IMR-90 (cell line): ENCODE results near the gene TACR2. TPM values are rescaled to one million over a fixed set of nuclear protein-coding genes. Genes with fewer than 3 reads are reported as not detected.

Source experiments
- ATAC-seq: fragments of 200-7000 bp; cut with Tn5 transposase; 2 replicates; pipeline ENCODE4 v1.9.1; 2020; ENCODE audit warnings: low read depth, mild to moderate bottlenecking, moderate library complexity
- BruUV-seq: library from RNA; stranded (reverse); fragments of 400-500 nt; replicated peaks from 2 replicates; lab custom pipeline; 2021; lab: Mats Ljungman, UMichigan
- CTCF ChIA-PET: fragments of 300-600 bp; formaldehyde crosslinking; extraction: SDS; loops from one replicate; lab custom pipeline; 2021; ENCODE audit warnings: antibody characterized with exemption; lab: Yijun Ruan, JAX
- POLR2A ChIA-PET: fragments of 300-600 bp; sonication (Branson Sonifier 250); formaldehyde crosslinking; loops from one replicate; lab custom pipeline; 2022; ENCODE audit warnings: antibody characterized with exemption; ENCODE audit not compliant: unreplicated experiment; lab: Charles Lee
- DNase-seq: peaks from one replicate; pipeline ENCODE4 v3.0.0; 2013
- H2AFZ ChIP-seq: replicated peaks from 2 replicates; pipeline ENCODE3; 2013; ENCODE audit warnings: low read length, mild to moderate bottlenecking; ENCODE audit not compliant: poor library complexity
- H2AK5ac ChIP-seq: 2 replicates; pipeline ENCODE4 v1.6.1; 2013; ENCODE audit warnings: low read depth, low read length, inconsistent platforms
- H2AK9ac ChIP-seq: replicated peaks from 2 replicates; pipeline ENCODE3; 2013; ENCODE audit warnings: mild to moderate bottlenecking, low read depth, low read length, moderate library complexity; ENCODE audit not compliant: poor library complexity
- H2BK120ac ChIP-seq: 2 replicates; pipeline ENCODE4 v1.6.1; 2013; ENCODE audit warnings: low read depth, low read length, inconsistent platforms
- H2BK15ac ChIP-seq: 3 replicates; pipeline ENCODE4 v1.6.1; 2013; ENCODE audit warnings: low read depth, low read length, inconsistent platforms
- H2BK20ac ChIP-seq: 2 replicates; pipeline ENCODE4 v1.6.1; 2013; ENCODE audit warnings: low read depth, mild to moderate bottlenecking, inconsistent platforms, low read length, moderate library complexity
- H2BK5ac ChIP-seq: 2 replicates; pipeline ENCODE4 v1.6.1; 2013; ENCODE audit warnings: mild to moderate bottlenecking, low read depth, low read length, inconsistent platforms; ENCODE audit not compliant: poor library complexity, severe bottlenecking
- H3K14ac ChIP-seq: replicated peaks from 2 replicates; pipeline ENCODE4 v1.6.1; 2013; ENCODE audit warnings: low read depth, low read length, inconsistent platforms
- H3K18ac ChIP-seq: 2 replicates; pipeline ENCODE4 v1.6.1; 2013; ENCODE audit warnings: low read depth, low read length, control low read depth
- H3K23ac ChIP-seq: 2 replicates; pipeline ENCODE4 v1.6.1; 2013; ENCODE audit warnings: low read depth, low read length, inconsistent platforms
- H3K27ac ChIP-seq: 2 replicates; pipeline ENCODE4 v1.5.1; 2013; ENCODE audit warnings: mild to moderate bottlenecking, control low read depth, low read length; ENCODE audit not compliant: insufficient read depth
- H3K27me3 ChIP-seq: 2 replicates; pipeline ENCODE4 v1.6.1; 2013; ENCODE audit warnings: low read length; ENCODE audit not compliant: control insufficient read depth, insufficient read depth
- H3K36me3 ChIP-seq: 2 replicates; pipeline ENCODE4 v1.6.1; 2013; ENCODE audit warnings: low read length, mixed read lengths; ENCODE audit not compliant: control insufficient read depth, insufficient read depth
- H3K4ac ChIP-seq: 2 replicates; pipeline ENCODE4 v1.6.1; 2013; ENCODE audit warnings: low read depth, low read length, inconsistent platforms
- H3K4me1 ChIP-seq: 2 replicates; pipeline ENCODE4 v1.6.1; 2013; ENCODE audit warnings: low read length, mixed read lengths; ENCODE audit not compliant: control insufficient read depth, insufficient read depth
- H3K4me2 ChIP-seq: 2 replicates; pipeline ENCODE4 v1.6.1; 2013; ENCODE audit warnings: low read depth, mild to moderate bottlenecking, control low read depth, low read length, moderate library complexity
- H3K4me3 ChIP-seq: 2 replicates; pipeline ENCODE4 v1.5.1; 2013; ENCODE audit warnings: low read depth, mild to moderate bottlenecking, control low read depth, low read length, moderate library complexity; ENCODE audit not compliant: insufficient read depth
- H3K56ac ChIP-seq: 2 replicates; pipeline ENCODE4 v1.6.1; 2013; ENCODE audit warnings: low read length, inconsistent platforms; ENCODE audit not compliant: insufficient read depth; ENCODE audit errors: extremely low read depth
- H3K79me1 ChIP-seq, 2 experiments: 2 replicates each; pipeline ENCODE4 v1.6.1; 2013; ENCODE audit warnings: low read length in 2 of 2, inconsistent platforms in 1 of 2, low read depth in 1 of 2
- H3K9ac ChIP-seq: 2 replicates; pipeline ENCODE4 v1.6.1; 2013; ENCODE audit warnings: low read depth, low read length, control low read depth
- H3K9me1 ChIP-seq: 2 replicates; pipeline ENCODE4 v1.6.1; 2013; ENCODE audit warnings: low read length, inconsistent platforms; ENCODE audit not compliant: insufficient read depth
- H3K9me3 ChIP-seq: 2 replicates; pipeline ENCODE4 v1.6.1; 2013; ENCODE audit warnings: low read length; ENCODE audit not compliant: control insufficient read depth, insufficient read depth
- H4K20me1 ChIP-seq: 2 replicates; pipeline ENCODE4 v1.6.1; 2013; ENCODE audit warnings: low read length, inconsistent platforms; ENCODE audit not compliant: insufficient read depth
- H4K5ac ChIP-seq: 2 replicates; pipeline ENCODE4 v1.6.1; 2013; ENCODE audit warnings: mild to moderate bottlenecking, low read depth, low read length, control low read depth
- H4K8ac ChIP-seq, 2 experiments: 2 replicates each; pipeline ENCODE4 v1.6.1; 2013; ENCODE audit warnings: low read depth in 2 of 2, low read length in 2 of 2, control low read depth in 1 of 2, inconsistent platforms in 1 of 2
- H4K91ac ChIP-seq: 2 replicates; pipeline ENCODE4 v1.6.1; 2013; ENCODE audit warnings: low read depth, low read length, inconsistent platforms; ENCODE audit not compliant: insufficient read depth
- BHLHE40 ChIP-seq: fragments of 150-350 bp; IDR thresholded peaks from 2 replicates; pipeline ENCODE4 v1.6.1; 2016; ENCODE audit warnings: mild to moderate bottlenecking, low read depth, low read length
- CEBPB ChIP-seq: IDR thresholded peaks from 2 replicates; pipeline ENCODE4 v1.6.1; 2012; ENCODE audit warnings: low read depth, low read length, improper control_type of control experiment
- CHD1 ChIP-seq: IDR thresholded peaks from 2 replicates; pipeline ENCODE4 v1.6.1; 2012; ENCODE audit warnings: low read depth, low read length, improper control_type of control experiment
- CTCF ChIP-seq: conservative IDR thresholded peaks from 2 replicates; pipeline ENCODE4 v1.5.1; 2012; ENCODE audit warnings: mild to moderate bottlenecking, low read depth, low read length, improper control_type of control experiment
- ELK1 ChIP-seq: fragments of 150-350 bp; IDR thresholded peaks from 2 replicates; pipeline ENCODE4 v1.6.1; 2016; ENCODE audit warnings: low read depth, mild to moderate bottlenecking, low read length, moderate library complexity, borderline replicate concordance
- FOS ChIP-seq: fragments of 150-350 bp; IDR thresholded peaks from 2 replicates; pipeline ENCODE4 v1.6.1; 2016; ENCODE audit warnings: low read depth, low read length
- MAFK ChIP-seq: IDR thresholded peaks from 2 replicates; pipeline ENCODE4 v1.6.1; 2012; ENCODE audit warnings: low read depth, low read length, improper control_type of control experiment
- MAZ ChIP-seq: IDR thresholded peaks from 2 replicates; pipeline ENCODE4 v1.6.1; 2012; ENCODE audit warnings: low read depth, mild to moderate bottlenecking, low read length, improper control_type of control experiment, moderate library complexity, borderline replicate concordance
- MXI1 ChIP-seq: IDR thresholded peaks from 2 replicates; pipeline ENCODE4 v1.6.1; 2012; ENCODE audit warnings: low read depth, mild to moderate bottlenecking, low read length, moderate library complexity, borderline replicate concordance
- NFE2L2 ChIP-seq: fragments of 150-350 bp; IDR thresholded peaks from 2 replicates; pipeline ENCODE4 v1.6.1; 2016; ENCODE audit warnings: low read depth, mild to moderate bottlenecking, low read length
- POLR2A ChIP-seq: IDR thresholded peaks from 2 replicates; pipeline ENCODE4 v1.6.1; 2012; ENCODE audit warnings: mild to moderate bottlenecking, low read depth, low read length
- RAD21 ChIP-seq: IDR thresholded peaks from 2 replicates; pipeline ENCODE4 v1.6.1; 2012; ENCODE audit warnings: low read length, improper control_type of control experiment
- RCOR1 ChIP-seq: IDR thresholded peaks from 2 replicates; pipeline ENCODE4 v1.6.1; 2012; ENCODE audit warnings: mild to moderate bottlenecking, low read length, improper control_type of control experiment; ENCODE audit not compliant: insufficient replicate concordance
- RFX5 ChIP-seq: IDR thresholded peaks from 2 replicates; pipeline ENCODE4 v1.8.0; 2012; ENCODE audit warnings: low read depth, mild to moderate bottlenecking, low read length, moderate library complexity
- SMC3 ChIP-seq: fragments of 150-350 bp; IDR thresholded peaks from 2 replicates; pipeline ENCODE4 v1.6.1; 2016; ENCODE audit warnings: low read depth, mild to moderate bottlenecking, antibody characterized with exemption, low read length, moderate library complexity
- USF2 ChIP-seq: fragments of 150-350 bp; IDR thresholded peaks from 2 replicates; pipeline ENCODE4 v1.6.1; 2017; ENCODE audit warnings: mild to moderate bottlenecking, antibody characterized with exemption, low read length, low read depth
- WGBS, 2 experiments: methylation state at CpG; one replicate each; pipeline versions ENCODE4 v1.1.5 to v1.1.7; 2013; ENCODE audit warnings: missing lambda C conversion rate in 2 of 2; ENCODE audit not compliant: insufficient read length in 1 of 2; ENCODE audit errors: extremely low coverage in 2 of 2; 5-methylcytosine and 5-hydroxymethylcytosine counted together
- dilution Hi-C: fragments of 300-500 bp; cut with HindIII; formaldehyde crosslinking; loops from one replicate; pipeline ENCODE4 v1.14.3; 2018; ENCODE audit warnings: low sequenced_read_pairs; ENCODE audit not compliant: unreplicated experiment
- in situ Hi-C: fragments of 300-500 bp; cut with MboI; formaldehyde crosslinking; loops from 3 replicates; pipeline ENCODE4 v1.14.3; 2019; ENCODE audit warnings: low sequenced_read_pairs, inconsistent platforms, mixed read lengths
- intact Hi-C: fragments of 100-400 bp; cut with micrococcal nuclease; formaldehyde crosslinking; loops from 2 replicates; pipeline ENCODE4 v1.10.0; 2022
- polyA plus RNA-seq, 3 experiments: library from polyadenylated mRNA; depleted of rRNA; stranded (reverse); fragments of >200 nt; gene quantifications; 2 replicates each; pipeline ENCODE4 v1.2.3, GENCODE V29; 2012; ENCODE audit warnings: low replicate concordance in 1 of 3
- total RNA-seq: library from RNA; depleted of rRNA; stranded (reverse); fragments of >200 nt; gene quantifications from 2 replicates; pipeline ENCODE4 v1.2.3, GENCODE V29; 2012

The TACR2 gene
- total and polyA plus RNA-seq, 2 of the 4 experiments (the other 2 are of a cell fraction): not detected

- no peak overlapping the region for H3K4me3 ChIP-seq
- no TSS peak for BruUV-seq
- no peak overlapping the region for H3K18ac ChIP-seq
- no peak overlapping the region for H4K8ac ChIP-seq
- dilution Hi-C loops (no loop called here), intact Hi-C loops (no loop called here), in situ Hi-C loops (no loop called here)
- H3K23ac ChIP-seq: no peak overlapping the region
- 67% methylated on average over 1 of the region's 12 CpGs; no CpG with 5 or more reads in 1 of the 2 experiments for WGBS, 2 experiments
- DNase-seq (no peak), ATAC-seq (no peak)
- no peak overlapping the region for H2BK20ac ChIP-seq
- no peaks in the 10 kb centered on the region for H3K9me3 ChIP-seq
- ChIA-PET CTCF (interaction anchor here (0.7 kb wide), 1 partner anchor 10 kb away, joined by 3 read pairs; no protein-coding TSS in a partner anchor), POLR2A (no interaction called here)
- no peaks in the 10 kb centered on the region; the same call in 1 of the 2 replicates for H3K4me1 ChIP-seq
- no peak overlapping the region for H4K5ac ChIP-seq
- H2BK5ac ChIP-seq: no peak overlapping the region
- H3K14ac ChIP-seq: no peak overlapping the region
- no peak overlapping the region for H2AK5ac ChIP-seq
- no peak overlapping the region for H2BK120ac ChIP-seq
- H3K56ac ChIP-seq: no peak overlapping the region
- no peak overlapping the region for H2AK9ac ChIP-seq
- TF ChIP-seq SMC3 (no peak), RAD21 (no peak), MAZ (no peak), RCOR1 (no peak), BHLHE40 (no peak), NFE2L2 (no peak), MXI1 (no peak), CHD1 (no peak), CTCF (no peak), ELK1 (no peak), RFX5 (no peak), USF2 (no peak), CEBPB (no peak), FOS (no peak), POLR2A (no peak), MAFK (no peak)
- no peak overlapping the region for H3K27ac ChIP-seq
- H3K27me3 ChIP-seq: peaks cover 9% of the 10 kb centered on the region
- no peaks in the 10 kb centered on the region for H4K20me1 ChIP-seq
- H2AFZ ChIP-seq: no peak overlapping the region
- no peak overlapping the region for H2BK15ac ChIP-seq
- H3K9ac ChIP-seq: no peak overlapping the region
- H3K79me1 ChIP-seq: no peaks in the 10 kb centered on the region
- H3K9me1 ChIP-seq: no peaks in the 10 kb centered on the region
- no peak overlapping the region for H3K4ac ChIP-seq
- H3K36me3 ChIP-seq: no peaks in the 10 kb centered on the region
- no peak overlapping the region for H3K4me2 ChIP-seq
- no peak overlapping the region for H4K91ac ChIP-seq
Measured at GRCh38 chr10:69459893-69460575, 43.3 kb upstream of the TACR2 start.
